HG03565 (cell line): Measurements from ENCODE around the gene TNFRSF17.
"Not testable (repeated sequence)": the region's sequence is repeated elsewhere in the genome, so short reads cannot be mapped to it uniquely, and the experiment has no call there.

Experiments used
- ATAC-seq: cut with Tn5 transposase; IDR thresholded peaks from one replicate; pipeline ENCODE4 v1.9.1; 2021; ENCODE audit warnings: mild to moderate bottlenecking, moderate library complexity; ENCODE audit not compliant: unreplicated experiment

Gene TNFRSF17

DNA sequence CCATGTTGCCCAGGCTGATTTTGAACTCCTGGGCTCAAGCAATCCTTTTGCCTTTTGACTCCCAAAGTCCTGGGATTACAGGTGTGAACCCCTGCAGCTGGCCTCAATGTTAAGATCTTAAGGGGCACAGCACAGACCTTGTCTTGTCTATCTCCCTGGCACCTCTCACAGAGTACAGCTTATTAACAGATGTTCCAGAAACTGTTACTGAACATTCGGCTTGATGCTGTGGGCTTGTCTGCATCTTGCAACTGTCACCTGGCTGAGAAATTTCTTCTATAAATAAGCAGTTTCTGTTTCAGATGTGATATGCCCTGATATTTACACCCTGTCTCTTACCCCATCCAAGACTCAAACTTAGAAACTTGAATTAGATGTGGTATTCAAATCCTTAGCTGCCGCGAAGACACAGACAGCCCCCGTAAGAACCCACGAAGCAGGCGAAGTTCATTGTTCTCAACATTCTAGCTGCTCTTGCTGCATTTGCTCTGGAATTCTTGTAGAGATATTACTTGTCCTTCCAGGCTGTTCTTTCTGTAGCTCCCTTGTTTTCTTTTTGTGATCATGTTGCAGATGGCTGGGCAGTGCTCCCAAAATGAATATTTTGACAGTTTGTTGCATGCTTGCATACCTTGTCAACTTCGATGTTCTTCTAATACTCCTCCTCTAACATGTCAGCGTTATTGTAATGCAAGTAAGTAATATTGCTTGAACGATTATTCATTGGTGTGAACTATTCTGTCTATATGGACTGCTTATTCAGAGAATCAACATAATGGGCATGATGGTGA lies at the start of gene TNFRSF17:
Gene TNFRSF17 (plus strand): TSS at position 450 of the 791 bp plus-strand sequence. CDS start 115 bp downstream, at position 565.
- ATAC-seq, result peak; percentile 76

DNA sequence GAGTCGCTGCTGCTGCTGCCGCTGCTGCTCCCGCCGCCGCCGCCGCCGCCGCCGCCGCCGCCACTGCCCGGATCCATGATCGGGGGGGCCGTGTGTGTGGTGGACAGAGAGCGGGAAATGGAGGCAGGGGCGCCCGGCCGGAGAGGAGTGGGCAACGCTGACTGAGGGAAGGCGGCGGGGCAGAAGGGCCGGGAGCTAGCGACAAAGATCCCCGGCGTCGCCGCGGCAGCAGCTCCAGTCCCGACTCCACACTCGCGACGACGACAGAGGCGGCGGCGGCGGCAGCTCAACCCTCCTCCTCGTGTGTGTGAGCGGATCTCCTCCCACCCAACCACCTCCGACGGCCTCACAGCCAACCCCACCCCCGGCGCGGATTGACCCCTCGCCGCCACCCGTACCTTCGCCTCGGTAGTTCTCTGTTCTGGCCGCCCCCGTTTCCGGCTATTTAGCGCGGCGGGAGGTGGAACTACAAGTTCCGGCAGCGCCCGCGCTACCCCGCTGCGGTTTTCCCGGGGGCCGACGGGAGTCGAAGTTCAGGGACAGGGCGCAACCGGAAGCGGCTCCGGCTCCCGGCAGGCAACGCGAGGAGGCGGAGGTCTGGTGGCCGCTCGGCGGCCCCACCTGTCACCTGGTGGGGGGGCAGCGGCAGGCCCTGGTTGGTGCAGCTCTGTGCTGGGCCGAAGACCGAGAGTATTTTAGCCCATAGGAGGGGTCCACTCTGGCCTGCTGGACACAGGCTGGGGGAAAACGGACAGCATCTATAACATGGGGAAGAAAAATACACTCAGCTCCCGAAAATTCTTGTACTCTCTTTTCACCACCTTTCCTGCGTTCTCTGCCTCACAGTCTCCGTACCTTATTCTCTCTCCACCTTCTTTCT lies 49.1 kb upstream of the TNFRSF17 start, which contains the start of gene GSPT1:
Gene GSPT1 (minus strand): TSS at position 313 of the 880 bp plus-strand sequence. CDS start 236 bp downstream, at position 77.
- peak; percentile 68 for ATAC-seq

DNA sequence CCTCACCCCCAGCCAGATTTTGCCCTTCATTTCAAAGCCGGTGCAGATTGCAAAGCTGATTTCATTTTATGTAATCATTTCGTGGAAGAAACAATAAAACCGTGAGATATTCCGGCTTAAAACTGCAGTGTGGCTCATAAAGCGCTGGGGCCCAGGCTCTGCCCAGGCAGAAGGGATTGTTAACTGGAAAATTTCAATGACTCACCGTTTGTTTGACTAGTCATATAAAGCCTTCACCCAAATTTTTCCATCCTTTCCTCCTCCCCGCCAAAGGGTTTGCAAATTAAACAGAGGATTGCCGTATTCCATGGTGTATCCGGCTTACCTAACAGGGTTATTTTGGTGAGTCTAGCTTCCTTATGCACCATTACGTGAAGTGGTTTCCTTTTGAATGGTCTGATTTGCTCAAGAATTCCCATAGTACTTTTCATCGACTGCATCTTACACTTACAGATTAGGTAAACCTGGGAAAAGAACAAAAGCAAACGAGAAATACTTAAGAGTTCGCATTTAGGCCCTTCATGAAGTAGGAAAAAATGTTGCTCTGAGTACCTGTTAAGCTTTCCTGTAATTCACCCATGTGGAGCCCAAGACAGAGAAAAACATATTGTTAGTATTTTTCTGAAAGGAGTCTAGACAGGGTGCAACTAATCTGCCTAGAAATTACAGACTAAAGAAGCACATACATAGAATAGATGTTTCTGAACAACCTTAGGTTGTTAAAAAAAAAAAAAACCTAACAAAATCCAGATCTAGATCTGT lies 48.3 kb upstream of the TNFRSF17 start:
- no peak for ATAC-seq

DNA sequence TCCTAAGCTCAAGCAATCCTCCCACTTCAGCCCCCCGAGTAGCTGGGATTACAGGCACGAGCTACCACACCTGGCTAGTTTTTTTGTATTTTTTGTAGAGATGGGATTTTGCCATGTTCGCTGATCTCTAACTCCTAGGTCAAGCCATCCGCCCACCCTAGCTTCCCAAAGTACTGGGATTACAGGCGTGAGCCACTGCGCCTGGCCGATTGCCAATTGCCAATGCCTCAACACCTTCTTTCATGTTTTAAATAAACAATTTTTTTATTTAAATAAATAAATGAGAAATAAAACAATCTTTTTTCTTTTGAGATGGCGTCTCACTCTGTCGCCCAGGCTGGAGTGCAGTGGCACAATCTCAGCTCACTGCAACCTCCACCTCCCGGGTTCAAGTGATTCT lies 41.0 kb upstream of the TNFRSF17 start:
- ATAC-seq, result not testable (repeated sequence)

DNA sequence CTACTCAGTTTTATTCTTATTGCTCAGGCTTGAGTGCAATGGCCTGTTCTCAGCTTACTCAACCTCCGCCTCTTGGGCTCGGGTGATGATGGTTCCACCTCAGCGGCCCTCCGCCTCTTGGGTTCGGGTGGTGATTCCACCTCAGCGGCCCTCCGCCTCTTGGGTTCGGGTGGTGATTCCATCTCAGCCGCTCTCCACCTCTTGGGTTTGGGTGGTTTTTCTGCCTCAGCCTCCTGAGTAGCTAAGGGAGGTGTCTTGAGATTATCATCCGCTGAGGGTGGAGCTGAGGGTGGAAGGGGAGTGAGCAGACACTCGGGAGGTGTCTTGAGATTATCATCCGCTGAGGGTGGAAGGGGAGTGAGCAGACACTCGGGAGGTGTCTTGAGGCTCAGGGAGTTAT lies 37.7 kb upstream of the TNFRSF17 start:
- not testable (repeated sequence) for ATAC-seq

DNA sequence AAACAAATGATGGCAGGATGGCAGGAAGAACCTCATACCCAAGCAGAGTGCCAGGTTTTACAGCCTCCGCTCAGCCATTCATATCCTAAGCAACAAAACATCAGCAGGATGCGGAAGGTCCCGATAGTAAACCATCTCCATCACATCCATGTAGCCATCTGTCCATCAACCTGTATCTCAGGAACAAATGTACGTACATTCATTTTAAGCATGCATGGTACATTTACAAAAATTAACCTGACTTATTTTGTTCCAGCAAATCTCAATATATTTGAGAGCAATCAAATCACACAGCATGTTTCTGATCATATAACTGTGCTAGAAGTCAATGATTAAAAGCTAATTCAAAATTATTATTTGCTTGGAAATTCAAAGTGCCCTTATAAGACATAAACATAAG lies 23.1 kb upstream of the TNFRSF17 start, which contains the start of gene NPIPB2:
Gene NPIPB2 (minus strand): TSS at position 101 of the 400 bp plus-strand sequence. CDS start 0 bp downstream, at position 101.
- ATAC-seq, result not testable (repeated sequence)

DNA sequence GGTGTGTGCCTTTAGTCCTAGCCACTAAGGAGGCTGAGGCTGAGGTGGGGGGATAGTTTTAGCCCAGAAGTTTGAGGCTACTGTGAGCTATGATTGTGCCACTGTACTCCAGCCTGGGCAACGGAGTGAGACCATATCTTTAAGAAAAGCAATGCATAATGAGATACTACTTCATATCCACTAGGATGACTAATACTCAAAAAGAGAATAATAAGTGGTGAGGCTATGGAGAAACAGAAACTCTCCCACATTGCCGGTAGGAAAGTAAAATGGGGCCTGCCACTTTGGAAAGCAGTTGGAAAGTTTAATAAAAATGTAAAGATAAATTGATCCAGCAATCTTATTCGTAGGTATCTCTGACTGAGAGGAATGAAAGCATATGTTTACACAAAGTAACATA lies 18.6 kb upstream of the TNFRSF17 start:
- ATAC-seq, result no peak

DNA sequence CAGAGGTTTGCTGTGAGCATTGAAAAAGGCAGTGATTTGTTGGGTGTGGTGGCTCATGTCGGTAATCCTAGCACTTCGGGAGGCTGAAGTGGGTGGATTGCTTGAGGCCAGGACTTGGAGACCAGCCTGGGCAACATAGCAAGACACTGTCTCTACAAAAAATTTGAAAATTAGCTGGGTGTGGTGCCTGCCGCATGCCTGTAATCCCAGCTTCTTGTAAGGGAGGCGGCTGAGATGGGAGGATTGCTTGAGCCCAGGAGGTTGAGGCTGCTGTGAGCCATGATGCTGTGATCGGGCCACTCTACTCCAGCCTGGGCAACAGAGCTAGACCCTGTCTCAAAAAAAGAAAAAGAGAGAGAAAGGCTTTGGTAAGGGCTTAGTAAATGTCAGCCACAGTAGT lies 16.2 kb upstream of the TNFRSF17 start:
- no peak for ATAC-seq

DNA sequence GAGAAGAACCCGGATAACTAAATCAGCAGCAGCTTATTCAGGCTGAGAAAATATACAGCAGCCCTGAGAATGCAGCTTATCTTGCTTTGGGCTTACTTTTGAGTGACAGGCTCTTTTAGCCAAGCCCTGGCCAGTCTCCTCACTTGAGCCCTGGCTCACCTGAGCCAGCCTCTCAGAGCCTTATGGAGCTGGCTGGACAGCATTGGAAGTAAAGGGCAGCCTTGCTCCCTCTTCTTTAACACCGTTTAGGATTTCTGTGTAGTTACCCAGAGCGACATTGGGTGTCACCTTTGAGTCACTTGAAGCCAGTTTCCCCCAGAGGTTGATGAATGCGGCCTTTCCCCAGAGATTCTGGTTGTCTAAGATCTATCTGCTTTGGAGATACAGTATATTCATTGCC lies 15.5 kb upstream of the TNFRSF17 start:
- no peak for ATAC-seq

DNA sequence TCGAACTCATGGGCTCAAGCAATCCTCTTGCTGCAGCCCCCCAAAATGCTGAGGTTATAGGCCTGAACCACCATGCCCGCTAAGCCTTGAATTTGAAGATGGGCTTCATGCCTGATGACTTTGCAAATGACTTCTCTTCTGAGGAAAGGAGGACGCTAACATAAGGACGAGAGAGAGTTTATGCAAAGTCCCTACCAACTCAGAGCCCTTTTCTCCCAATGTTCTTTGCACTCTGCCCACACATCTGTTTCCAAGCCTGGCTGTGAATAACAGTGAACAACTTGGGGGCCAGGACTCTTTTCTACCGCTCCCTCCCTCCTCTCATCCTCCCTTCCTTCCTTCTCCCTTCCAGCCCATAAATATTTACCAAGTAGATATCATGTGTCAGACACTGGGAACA lies 14.6 kb upstream of the TNFRSF17 start:
- ATAC-seq, result no peak

DNA sequence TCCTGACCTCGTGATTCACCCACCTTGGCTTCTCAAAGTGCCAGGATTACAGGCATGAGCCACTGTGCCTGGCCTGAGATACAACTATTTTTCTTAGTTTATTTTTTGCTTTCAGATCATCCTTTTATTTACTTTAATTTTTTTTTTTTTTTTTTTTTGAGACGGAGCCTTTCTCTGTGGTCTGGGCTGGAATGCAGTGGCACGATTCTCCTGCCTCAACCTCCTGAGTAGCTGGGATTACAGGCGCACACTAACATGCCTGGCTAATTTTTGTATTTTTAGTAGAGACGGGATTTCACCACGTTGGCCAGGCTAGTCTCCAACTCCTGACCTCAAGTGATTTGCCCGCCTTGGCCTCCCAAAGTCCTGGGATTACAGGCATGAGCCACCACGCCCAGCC lies 11.4 kb upstream of the TNFRSF17 start:
- not testable (repeated sequence) for ATAC-seq

DNA sequence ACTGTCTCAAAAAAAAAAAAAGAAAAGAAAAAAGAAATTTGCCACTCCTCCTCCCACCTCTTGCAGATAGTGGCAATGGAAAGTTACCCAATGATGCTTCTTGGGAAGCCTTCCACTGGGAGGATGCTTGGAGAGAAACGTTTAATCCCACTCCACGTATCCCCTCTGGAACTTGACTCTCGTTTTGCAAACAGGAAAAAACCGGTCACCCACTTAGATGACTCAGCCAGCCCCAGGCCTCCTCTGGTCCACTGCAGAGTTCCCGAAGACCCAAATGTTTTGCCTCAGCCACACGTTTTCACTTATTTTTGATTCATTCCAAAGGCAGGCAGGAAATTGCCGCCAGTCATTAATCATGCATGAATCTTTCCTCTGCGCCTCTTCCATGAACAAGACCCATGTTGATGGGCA lies 9.3 kb upstream of the TNFRSF17 start:
- no peak for ATAC-seq

DNA sequence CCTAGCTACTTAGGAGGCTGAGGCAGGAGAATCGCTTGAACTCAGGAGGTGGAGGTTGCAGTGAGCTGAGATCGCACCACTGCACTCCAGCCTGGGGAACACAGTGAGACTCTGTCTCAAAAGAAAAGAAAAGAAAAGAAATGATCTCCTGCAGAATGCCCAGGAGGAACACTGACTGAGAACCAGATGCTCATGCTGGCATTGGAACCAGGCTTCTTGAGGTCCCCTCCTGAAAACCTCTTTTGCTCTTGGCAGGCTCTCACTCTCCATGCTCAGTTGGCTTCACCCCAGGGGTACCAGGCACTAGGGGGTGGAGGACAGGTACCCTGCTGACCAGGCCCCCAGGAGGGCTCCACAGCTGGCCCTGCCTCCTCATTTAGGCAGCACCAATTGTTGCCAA lies 8.5 kb upstream of the TNFRSF17 start:
- no peak for ATAC-seq

DNA sequence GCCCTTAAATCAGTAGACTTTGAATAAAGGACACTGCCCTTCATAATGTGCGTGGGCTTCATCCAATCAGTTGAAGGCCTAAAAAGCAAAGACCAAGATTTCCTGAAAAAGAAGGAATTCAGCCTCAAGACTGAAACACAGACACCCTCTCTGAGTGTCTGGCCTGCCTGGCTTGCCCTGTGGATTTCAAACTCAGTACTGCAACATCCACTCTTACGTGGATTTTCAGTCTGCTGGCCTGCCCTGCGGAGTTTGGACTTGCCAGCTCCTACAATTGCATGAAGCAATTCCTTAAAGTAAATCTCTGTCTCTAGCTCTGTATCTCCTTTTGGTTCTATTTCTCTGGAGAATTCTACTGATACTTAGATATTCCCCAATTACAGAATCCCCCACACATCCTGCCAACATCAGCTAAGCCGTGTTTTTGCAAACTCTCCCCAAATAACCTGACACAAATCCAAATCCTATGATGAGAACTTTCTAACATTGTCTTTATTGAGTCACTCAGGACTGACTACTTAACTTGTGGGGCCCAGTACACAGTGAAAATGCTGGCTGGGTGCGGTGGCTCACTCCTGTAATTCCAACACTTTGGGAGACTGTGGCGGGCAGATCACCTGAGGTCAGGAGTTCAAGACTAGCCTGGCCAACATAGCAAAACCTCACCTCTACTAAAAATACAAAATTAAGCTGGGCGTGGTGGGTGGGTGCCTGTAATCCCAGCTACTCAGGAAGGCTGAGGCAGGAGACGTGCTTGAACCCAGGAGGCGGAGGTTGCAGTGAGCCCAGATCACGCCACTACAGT lies 7.2 kb upstream of the TNFRSF17 start:
- ATAC-seq, result no peak

DNA sequence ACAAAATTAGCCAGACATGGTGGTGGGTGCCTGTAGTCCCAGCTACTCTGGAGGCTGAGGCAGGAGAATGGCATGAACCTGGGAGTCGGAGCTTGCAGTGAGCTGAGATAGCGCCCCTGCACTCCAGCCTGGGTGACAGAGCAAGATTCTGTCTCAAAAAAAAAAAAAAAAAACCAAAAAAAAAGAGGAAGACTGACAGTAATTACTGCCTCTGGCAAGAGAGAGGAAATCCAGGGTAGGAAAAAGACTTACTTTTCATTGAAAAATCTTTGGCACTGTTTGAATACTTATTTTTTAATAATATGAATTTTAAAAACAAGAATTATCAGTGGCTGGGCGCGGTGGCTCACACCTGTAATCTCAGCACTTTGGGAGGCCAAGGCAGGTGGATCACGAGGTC lies 2.6 kb upstream of the TNFRSF17 start:
- ATAC-seq, result not testable (repeated sequence)

DNA sequence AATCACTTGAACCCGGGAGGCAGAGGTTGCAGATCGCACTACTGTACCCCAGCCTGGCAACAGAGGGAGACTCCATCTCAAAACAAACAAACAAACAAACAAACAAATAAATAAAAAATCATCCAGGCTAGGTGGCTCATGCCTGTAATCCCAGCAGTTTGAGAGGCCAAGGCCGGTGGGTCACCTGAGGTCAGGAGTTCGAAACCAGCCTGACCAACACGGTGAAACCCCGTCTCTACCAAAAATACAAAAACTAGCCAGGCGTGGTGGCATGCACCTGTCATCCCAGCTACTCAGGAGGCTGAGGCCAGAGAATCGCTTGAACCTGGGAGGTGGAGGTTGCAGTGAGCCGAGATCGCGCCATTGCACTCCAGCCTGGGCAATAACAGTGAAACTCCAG lies 2.0 kb upstream of the TNFRSF17 start:
- ATAC-seq, result not testable (repeated sequence)

DNA sequence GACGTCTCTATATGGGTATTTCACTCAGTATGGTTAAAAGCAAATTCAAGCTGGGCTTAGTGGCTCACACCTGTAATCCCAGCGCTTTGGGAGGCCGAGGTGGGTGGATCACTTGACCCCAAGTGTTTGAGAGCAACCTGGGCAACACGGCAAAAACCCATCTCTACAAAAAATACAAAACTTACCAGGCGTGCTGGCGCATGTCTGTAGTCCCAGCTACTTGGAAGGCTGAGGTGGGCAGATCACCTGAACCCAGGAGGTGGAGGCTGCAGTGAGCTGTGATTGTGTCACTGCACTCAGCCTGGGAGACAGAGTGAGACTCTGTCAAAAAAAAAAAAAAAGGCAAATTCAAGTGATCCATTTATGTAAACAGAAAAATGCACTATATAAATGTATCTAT lies 1.3 kb upstream of the TNFRSF17 start:
- ATAC-seq, result no peak

DNA sequence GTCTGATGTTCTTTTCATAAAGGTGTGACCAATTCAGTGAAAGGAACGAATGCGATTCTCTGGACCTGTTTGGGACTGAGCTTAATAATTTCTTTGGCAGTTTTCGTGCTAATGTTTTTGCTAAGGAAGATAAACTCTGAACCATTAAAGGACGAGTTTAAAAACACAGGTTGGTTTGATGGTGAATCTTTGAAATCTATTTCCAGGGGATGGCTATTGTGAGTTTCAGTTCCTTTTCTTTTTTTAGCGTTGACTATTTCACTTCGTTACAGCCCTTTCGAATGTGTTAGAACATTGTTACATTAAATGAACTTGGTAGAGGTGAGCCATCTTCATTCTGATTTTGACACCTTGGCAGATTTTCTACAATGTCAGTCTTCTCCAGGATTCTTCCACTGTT lies 1.2 kb downstream of the TNFRSF17 start:
- ATAC-seq, result no peak

DNA sequence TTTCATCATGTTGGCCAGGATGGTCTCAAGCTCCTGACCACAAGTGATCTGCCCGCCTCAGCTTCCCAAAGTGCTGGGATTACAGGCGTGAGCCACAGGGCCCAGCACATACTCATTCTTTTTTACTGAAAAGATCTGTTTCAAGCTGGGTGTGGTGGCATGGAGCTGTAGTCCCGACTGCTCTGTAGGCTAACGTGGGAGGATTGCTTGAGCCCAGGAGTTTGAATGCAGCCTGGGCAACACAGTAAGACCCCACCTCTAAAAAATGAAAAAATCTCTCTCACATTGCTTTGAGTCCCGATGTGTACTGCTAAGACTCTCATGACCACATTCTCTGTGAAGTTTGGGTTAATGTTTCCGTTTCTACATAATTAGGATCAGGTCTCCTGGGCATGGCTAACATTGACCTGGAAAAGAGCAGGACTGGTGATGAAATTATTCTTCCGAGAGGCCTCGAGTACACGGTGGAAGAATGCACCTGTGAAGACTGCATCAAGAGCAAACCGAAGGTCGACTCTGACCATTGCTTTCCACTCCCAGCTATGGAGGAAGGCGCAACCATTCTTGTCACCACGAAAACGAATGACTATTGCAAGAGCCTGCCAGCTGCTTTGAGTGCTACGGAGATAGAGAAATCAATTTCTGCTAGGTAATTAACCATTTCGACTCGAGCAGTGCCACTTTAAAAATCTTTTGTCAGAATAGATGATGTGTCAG lies 2.3 kb downstream of the TNFRSF17 start:
- no peak for ATAC-seq
